Right hindlimb (tissue), 1 donor: ENCODE results near the gene GPC6.
A peak's percentile ranks its signal among the peaks of the same experiment; 100 is the strongest.
"Not testable (repeated sequence)": the region's sequence is repeated elsewhere in the genome, so short reads cannot be mapped to it uniquely, and the experiment has no call there.

ENCODE experiments used
- DNase-seq: peaks from one replicate; pipeline ENCODE4 v3.0.0-alpha.2; 2018

Gene GPC6

GRCh38 chr13:94196413-94196812 is 969.8 kb downstream of the GPC6 start:
- DNase-seq = no peak

GRCh38 chr13:94198681-94199080 is 972.1 kb downstream of the GPC6 start:
- DNase-seq = no peak

- DNase-seq = no peak
Measured at GRCh38 chr13:94199135-94199534, 972.5 kb downstream of the GPC6 start.

GRCh38 chr13:94201022-94201421 is 974.4 kb downstream of the GPC6 start:
- DNase-seq = no peak

GRCh38 chr13:94204163-94204562 is 977.6 kb downstream of the GPC6 start:
- no peak for DNase-seq

GRCh38 chr13:94204946-94205345 is 978.3 kb downstream of the GPC6 start:
- DNase-seq = no peak

- DNase-seq = no peak
Measured at GRCh38 chr13:94205896-94206295, 979.3 kb downstream of the GPC6 start.

- no peak for DNase-seq
Measured at GRCh38 chr13:94209117-94209516, 982.5 kb downstream of the GPC6 start.

- DNase-seq = not testable (repeated sequence)
Measured at GRCh38 chr13:94209913-94210312, 983.3 kb downstream of the GPC6 start.

- DNase-seq = no peak
Measured at GRCh38 chr13:94210816-94211215, 984.2 kb downstream of the GPC6 start.

GRCh38 chr13:94212196-94212595 is 985.6 kb downstream of the GPC6 start:
- no peak for DNase-seq

- no peak for DNase-seq
Measured at GRCh38 chr13:94214121-94214520, 987.5 kb downstream of the GPC6 start.

- no peak for DNase-seq
Measured at GRCh38 chr13:94214975-94215374, 988.4 kb downstream of the GPC6 start.

- no peak for DNase-seq
Measured at GRCh38 chr13:94216476-94216875, 989.9 kb downstream of the GPC6 start.

- DNase-seq = no peak
Measured at GRCh38 chr13:94217370-94217769, 990.8 kb downstream of the GPC6 start.

GRCh38 chr13:94218537-94218936 is 991.9 kb downstream of the GPC6 start:
- DNase-seq = no peak

- no peak for DNase-seq
Measured at GRCh38 chr13:94218951-94219350, 992.3 kb downstream of the GPC6 start.

- DNase-seq = no peak
Measured at GRCh38 chr13:94224670-94225069, 998.1 kb downstream of the GPC6 start.

- no peak for DNase-seq
Measured at GRCh38 chr13:94227255-94227879, 1000.8 kb downstream of the GPC6 start.

- DNase-seq = peak; percentile 33
Measured at GRCh38 chr13:94228763-94229162, 1002.2 kb downstream of the GPC6 start.

GRCh38 chr13:94232161-94232950 is 1005.7 kb downstream of the GPC6 start:
- no peak for DNase-seq

GRCh38 chr13:94232956-94233355 is 1006.3 kb downstream of the GPC6 start:
- no peak for DNase-seq

GRCh38 chr13:94233401-94233800 is 1006.8 kb downstream of the GPC6 start:
- peak; percentile 53 for DNase-seq

- DNase-seq = no peak
Measured at GRCh38 chr13:94233837-94234236, 1007.2 kb downstream of the GPC6 start.

- no peak for DNase-seq
Measured at GRCh38 chr13:94234738-94235137, 1008.1 kb downstream of the GPC6 start.
